Mesenteric fat pad (tissue), 1 donor: Measurements from ENCODE around the gene SBNO1. TPM values are rescaled to one million over a fixed set of nuclear protein-coding genes. Genes with fewer than 3 reads are reported as not detected.
A peak's percentile ranks its signal among the peaks of the same experiment; 100 is the strongest.
"Not testable (repeated sequence)": the region's sequence is repeated elsewhere in the genome, so short reads cannot be mapped to it uniquely, and the experiment has no call there.

Experiments
- DNase-seq: peaks from one replicate; pipeline ENCODE4 v3.0.0-alpha.2; 2020; ENCODE audit warnings: low spot score
- total RNA-seq: library from RNA; stranded (reverse); fragmentation: NEBNext Ultra II Directional; extraction: Animal tissue kit (Norgen Biotek cat#: 25700); gene quantifications from one replicate; pipeline ENCODE4 v1.2.1, GENCODE V29; 2021
- donor health status: DM: yes; HTN: yes; CAD: no.

Gene SBNO1
- total RNA-seq, 1 donor from 2014 or later, result 28.5 TPM

GRCh38 chr12:123351349-123351748 lies 13.3 kb downstream of the SBNO1 start:
- DNase-seq, result peak; percentile 2

GRCh38 chr12:123346946-123347345 lies 17.7 kb downstream of the SBNO1 start:
- DNase-seq, result peak; percentile 16

GRCh38 chr12:123344086-123344485 lies 20.6 kb downstream of the SBNO1 start:
- no peak for DNase-seq

GRCh38 chr12:123337070-123337469 lies 27.6 kb downstream of the SBNO1 start:
- DNase-seq, result no peak

GRCh38 chr12:123336530-123336929 lies 28.1 kb downstream of the SBNO1 start:
- peak; percentile 26 for DNase-seq

GRCh38 chr12:123335490-123335889 lies 29.2 kb downstream of the SBNO1 start:
- DNase-seq, result no peak

- DNase-seq, result no peak
These were observed 34.8 kb downstream of the SBNO1 start for GRCh38 chr12:123329799-123330198.

GRCh38 chr12:123319826-123320225 lies 44.8 kb downstream of the SBNO1 start:
- DNase-seq, result no peak

GRCh38 chr12:123319273-123319672 lies 45.4 kb downstream of the SBNO1 start:
- DNase-seq, result no peak

- DNase-seq, result not testable (repeated sequence)
These were observed 51.6 kb downstream of the SBNO1 start for GRCh38 chr12:123313046-123313445.

- no peak for DNase-seq
These were observed 58.4 kb downstream of the SBNO1 start for GRCh38 chr12:123306200-123306599.

- no peak for DNase-seq
These were observed 59.5 kb downstream of the SBNO1 start for GRCh38 chr12:123305136-123305535.

GRCh38 chr12:123293178-123293760 lies 71.4 kb downstream of the SBNO1 start:
- peak; percentile 62 for DNase-seq

- peak; percentile 37 for DNase-seq
These were observed 74.7 kb downstream of the SBNO1 start for GRCh38 chr12:123289911-123290310.

- DNase-seq, result peak; percentile 65
These were observed 75.8 kb downstream of the SBNO1 start for GRCh38 chr12:123288751-123289346.

- DNase-seq, result peak; percentile 41
These were observed 77.8 kb downstream of the SBNO1 start for GRCh38 chr12:123286652-123287373.

- DNase-seq, result no peak
These were observed 80.0 kb downstream of the SBNO1 start for GRCh38 chr12:123284669-123285068.

GRCh38 chr12:123283461-123283860 lies 81.2 kb downstream of the SBNO1 start:
- DNase-seq, result peak; percentile 24

GRCh38 chr12:123282111-123282510 lies 82.5 kb downstream of the SBNO1 start:
- DNase-seq, result no peak

- no peak for DNase-seq
These were observed 83.7 kb downstream of the SBNO1 start for GRCh38 chr12:123280971-123281370.

GRCh38 chr12:123278101-123278627 lies 86.5 kb downstream of the SBNO1 start:
- no peak for DNase-seq

GRCh38 chr12:123273166-123273565 lies 91.5 kb downstream of the SBNO1 start:
- DNase-seq, result no peak
